Measurements from ENCODE around the gene KNTC1.
"Not testable (repeated sequence)": the region's sequence is repeated elsewhere in the genome, so short reads cannot be mapped to it uniquely, and the experiment has no call there.

Gene KNTC1

GRCh38 chr12:122513028-122513427 is 14.0 kb upstream of the KNTC1 start:
- DNase-seq, result not testable (repeated sequence)

DNA sequence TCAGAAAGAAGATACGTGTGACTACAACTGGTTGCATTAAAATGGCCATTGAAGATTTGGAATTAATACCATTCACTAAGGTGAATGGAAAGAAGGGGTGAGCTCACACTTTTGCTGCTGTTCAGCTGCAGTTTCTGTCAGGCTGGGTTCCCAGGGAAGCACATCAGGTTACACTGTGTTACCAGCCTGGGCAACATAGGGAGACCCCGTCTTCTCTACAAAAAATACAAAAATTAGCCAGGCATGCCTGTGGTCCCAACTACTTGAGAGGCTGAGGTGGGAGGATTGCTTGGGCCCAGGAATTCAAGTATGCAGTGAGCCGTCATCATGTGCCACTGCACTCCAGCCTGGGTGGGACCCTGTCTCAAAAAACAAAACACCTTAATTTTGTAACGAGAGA is 13.4 kb upstream of the KNTC1 start:
- no peak for DNase-seq

DNA sequence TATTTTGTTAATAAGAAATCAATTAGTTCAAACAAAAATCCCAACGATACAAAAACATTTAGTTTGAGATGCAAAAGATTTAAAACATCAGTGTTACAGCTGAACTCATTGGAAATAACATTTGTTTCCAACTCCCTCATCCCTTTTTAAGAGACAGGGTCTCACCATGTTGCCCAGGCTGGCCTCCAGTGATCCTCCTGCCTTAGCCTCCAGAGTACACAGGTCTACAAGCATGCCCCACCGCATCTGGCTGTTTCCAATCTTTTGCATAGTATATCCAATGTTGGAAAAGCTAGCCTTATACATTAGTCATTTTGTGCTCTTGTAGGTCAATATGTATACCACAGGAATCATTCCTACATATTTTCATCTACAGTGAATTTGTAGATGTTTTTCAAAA is 11.8 kb upstream of the KNTC1 start:
- no peak for DNase-seq

DNA sequence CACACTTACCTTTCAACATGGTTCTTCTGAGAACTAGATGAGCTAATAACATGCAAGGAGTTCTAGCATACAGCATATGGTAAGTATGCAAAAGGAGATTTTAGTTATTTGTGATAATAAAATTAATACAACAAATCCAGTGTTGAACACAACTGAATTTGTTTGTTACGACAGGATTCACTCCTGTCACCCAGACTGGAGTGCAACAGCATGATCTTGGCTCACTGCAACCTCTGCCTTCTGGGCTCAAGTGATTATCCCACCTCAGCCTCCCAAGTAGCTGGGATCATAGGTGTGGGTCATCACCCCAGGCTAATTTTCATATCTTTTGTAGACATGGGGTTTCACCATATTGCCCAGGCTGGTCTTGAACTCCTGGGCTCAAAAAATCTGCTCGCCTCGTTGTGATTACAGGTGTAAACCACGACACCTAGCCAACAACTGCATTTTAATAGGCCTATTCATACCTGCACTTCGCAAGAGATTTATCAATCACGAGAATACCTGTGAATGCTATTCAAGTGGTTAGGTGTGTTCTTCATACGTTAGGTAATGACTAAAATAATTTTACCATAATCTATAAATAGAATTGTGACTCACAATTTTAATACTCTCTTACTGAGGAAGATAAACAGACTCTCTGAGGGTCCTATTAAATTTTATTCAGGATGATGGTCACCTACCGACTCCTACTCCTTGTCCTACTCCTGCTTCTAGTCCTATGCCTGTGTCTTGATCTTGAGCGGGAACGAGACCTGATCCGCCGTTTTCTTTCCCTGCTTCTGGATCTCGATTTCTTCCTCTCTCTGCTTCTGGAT is 10.3 kb upstream of the KNTC1 start:
- no peak for DNase-seq

DNA sequence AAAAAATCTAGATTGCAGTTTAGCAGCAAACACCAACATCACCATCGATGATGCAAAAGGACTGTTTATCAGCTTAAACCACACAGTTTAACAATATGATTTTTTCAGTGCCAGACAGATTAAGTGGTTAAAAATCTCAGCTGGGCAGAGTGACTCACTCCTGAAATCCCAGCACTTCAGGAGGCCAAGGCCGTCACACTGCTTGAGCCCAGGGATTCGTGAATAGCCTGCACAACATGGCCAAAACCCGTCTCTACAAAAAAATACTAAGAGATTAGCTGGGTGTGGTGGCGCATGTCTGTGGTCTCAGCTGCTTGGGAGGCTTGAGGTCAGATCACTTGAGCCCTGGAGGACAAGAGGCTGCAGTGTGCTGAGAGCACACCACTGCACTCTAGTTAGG is 9.2 kb upstream of the KNTC1 start:
- DNase-seq, result no peak

DNA sequence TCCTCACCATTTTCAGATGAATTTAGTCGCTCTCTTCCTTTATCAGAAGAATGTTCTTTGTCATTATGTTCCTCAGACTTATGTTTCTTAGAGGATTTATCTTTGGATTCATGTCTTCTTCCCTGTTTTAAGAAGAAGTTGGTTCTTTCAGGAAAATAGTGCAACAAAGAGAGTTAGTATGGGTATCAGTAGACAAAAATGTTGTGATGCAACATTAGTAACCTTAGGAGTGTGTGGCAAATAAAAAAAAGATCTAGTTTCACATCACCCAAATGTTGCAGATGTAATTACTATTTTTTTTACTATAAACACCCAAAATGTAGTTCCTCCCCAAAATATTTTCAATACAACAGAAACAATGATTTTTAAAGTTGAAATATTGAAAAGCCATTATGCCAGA is 8.1 kb upstream of the KNTC1 start:
- DNase-seq, result no peak

DNA sequence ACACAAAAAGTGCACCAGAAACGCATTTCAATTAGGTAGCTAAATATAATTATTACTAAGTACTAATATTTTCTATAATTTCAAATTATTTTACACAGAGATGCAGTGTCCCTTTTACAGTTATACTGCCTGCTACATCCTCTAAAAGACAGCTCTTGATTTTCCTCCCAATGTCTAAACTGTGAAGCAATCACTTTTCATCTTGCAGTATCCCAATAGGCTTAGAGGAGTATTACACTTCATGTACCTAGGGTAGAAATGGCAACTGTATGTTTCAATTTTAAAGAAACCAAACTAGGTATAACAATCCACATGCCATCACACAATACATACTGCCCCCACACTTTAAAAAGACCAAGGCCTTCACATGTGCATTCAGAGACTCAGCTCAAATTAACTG is 7.6 kb upstream of the KNTC1 start:
- DNase-seq, result no peak

DNA sequence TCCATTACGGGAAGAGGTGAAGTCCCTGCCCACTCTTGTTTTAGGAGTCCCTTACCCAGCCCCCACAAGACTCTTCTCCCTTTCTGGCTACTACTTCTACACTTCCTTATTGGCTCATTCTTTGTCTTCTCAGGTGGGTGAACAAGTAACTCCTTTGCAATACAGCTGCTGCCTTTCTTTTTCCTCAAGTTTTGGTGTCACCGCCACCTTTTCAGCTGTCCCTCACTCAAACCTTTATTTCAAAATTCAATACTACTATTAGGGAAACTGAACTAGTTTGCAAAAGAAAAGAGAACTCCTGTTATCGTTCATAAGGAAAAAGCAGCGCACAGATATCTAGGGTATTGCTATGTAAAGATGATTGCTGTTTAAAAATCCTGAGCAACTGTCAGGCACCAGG is 6.4 kb upstream of the KNTC1 start:
- no peak for DNase-seq

- DNase-seq, result no peak
Measured at GRCh38 chr12:122523280-122523679, 3.8 kb upstream of the KNTC1 start.

DNA sequence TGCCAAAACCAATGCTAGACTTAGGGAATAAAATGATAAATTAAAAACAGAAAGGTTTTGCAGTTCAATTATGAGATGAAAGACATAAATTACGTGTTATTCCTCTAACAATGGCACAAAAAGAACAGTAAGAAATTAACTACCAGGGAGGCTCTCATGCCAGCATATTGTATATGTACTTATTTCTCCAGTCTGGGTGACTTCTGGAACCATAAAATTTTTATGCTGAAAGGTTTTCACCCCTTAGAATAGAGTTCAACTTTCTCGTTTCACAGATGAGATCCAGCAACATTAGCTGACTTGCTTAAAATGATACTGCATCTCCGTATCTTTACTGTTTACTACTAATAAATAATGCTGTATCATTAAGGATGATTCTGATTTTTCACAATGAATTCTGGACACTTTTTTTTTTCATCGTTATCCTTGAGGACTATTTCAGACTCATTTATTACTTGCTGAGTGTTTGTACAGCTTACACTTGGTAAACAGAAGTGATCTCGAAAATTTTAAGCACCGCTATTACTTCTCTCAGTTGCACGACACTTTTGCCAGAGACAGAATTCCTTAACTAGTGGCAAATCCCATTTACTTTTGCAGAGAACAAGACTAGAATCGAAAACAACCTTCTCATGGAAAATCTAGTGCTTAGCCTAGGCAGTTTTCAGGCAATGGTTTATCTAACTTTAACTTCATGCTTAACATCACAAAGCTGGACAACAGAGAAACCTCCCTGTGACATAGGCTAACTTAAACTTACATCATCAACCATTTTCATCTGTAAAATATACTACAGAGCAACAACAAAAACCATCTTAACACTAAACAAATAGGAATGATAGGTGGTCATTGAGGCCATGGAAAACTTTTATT is 3.0 kb upstream of the KNTC1 start:
- no peak for DNase-seq

GRCh38 chr12:122527478-122527944 is 462 bp downstream of the KNTC1 start:
- DNase-seq, result no peak

- DNase-seq, result no peak
Measured at GRCh38 chr12:122528582-122528981, 1.5 kb downstream of the KNTC1 start.

DNA sequence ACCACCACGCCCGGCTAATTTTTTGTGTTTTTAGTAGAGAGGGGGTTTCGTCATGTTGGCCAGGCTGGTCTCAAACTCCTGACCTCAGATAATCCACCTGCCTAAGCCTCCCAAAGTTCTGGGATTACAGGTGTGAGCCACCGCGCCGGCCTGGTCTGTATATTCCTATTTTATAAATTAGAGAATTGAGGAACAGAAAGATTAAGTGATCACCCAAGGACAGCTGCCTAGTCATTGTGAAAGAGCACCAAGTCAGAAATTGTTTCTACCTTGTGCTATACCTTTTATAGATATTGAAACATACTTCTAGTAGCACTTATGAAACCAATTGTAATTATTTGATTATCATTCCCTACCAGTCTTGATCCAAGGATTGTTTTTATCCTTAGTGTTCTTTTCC is 1.9 kb downstream of the KNTC1 start:
- DNase-seq, result no peak

DNA sequence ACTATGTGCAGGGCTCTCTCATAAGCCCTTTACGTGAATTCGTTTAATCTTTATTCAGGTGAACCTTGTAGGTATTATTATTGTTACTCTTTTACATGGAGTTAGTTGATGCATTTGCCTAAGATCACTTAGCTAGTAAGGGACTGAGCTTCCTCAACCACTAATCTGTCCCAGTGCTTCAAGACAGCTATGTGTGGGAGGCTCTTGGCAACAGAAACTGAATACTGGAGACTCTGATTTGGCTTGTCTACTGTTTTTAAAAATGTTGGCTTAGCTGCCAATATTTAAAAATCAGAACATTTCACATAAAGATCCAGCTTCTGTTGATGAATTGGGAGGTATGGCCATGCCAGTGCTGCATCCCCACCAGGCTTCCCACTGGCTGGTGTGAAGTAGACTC is 6.8 kb downstream of the KNTC1 start:
- DNase-seq, result no peak

DNA sequence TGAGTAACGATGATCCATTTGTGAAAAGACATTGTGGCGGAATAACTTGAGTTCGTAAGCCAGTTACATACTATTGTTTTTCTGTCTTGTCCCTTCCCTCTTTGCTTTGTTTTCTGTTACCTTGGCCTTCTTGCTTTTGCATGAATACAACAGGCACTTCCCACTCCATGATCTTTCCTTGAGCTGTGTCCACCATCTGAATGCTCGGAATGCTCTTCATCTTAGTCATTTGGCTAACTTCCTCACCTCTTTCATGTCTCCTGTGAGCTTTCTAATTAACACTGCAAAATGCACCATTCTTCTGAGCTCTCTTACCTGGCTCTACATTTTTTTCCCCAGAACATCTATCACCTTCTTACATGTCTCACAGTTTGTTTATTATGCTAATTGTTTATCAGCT is 10.0 kb downstream of the KNTC1 start:
- DNase-seq, result no peak

GRCh38 chr12:122538496-122538895 is 11.4 kb downstream of the KNTC1 start:
- no peak for DNase-seq

DNA sequence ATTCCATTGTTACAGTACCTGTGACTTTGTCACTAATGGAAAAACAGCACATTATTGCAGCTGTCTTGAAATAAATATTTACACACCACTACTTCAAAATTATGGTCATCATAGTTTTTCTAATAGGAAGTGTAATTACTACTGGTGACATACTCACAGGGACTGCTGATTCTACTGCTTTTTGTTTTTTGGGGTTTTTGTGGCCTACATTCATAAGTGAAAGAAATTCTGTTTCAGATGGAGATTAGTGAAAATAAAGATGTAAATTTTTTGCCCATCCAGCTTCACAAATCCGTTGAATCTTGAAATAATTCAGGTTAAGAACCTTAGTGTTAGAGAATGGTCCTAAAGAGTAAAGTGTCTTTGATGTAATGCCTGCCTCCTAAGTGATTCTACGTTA is 17.5 kb downstream of the KNTC1 start:
- DNase-seq, result no peak

- no peak for DNase-seq
Measured at GRCh38 chr12:122545855-122546254, 18.8 kb downstream of the KNTC1 start.

- no peak for DNase-seq
Measured at GRCh38 chr12:122547330-122547729, 20.3 kb downstream of the KNTC1 start.

DNA sequence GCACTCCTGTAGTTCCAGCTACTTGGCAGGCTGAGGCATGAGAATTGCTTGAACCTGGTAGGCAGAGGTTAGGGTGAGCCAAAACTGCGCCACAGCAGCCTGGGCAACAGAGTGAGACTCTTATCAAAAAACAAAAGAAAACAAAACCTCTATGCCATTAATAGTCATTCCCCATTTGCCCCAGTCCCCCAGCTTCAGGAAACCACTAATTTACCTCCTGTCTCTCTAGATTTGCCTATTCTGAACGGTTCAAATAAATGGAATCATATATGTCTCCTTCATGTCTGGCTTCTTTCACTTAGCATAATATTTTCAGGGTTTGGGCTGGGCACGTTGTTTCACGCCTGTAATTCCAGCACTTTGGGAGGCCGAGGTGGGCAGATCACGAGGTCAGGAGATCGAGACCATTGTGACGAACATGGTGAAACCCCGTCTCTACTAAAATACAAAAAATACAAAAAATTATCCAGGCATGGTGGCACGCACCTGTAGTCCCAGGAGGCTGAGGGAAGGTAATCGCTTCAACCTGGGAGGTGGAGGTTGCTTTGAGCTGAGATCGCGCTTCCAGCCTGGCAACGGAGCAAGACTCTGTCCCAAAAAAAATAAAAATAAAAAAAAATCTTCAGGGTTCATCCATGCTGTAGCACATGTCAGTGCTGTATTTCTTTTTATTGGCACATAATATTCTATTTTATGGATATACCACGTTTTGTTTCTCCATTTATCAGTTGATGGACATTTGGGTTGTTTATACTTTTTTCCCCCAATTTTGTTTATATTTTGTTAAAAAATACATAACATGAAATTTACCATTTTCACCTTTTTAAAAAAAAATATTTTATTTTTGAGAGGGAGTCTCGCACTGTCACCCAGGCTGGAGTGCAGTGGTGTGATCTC is 31.9 kb downstream of the KNTC1 start:
- no peak for DNase-seq

DNA sequence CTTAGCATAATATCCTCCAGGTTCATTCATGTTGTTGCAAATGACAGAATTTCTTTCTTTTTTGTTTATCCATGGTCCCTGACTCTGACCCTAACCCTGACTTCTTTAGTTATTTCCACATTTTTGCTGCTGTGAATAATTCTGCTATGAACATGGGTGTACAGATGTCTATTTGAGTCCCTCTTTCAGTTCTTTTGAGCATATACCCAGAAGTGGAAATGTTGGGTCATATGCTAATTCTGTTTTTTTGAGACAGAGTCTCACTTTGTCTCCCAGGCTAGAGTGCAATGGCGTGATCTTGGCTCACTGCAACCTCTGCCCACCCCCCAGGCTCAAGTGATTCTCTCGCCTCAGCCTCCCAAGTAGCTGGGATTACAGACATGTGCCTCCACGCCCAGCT is 33.1 kb downstream of the KNTC1 start:
- no peak for DNase-seq

DNA sequence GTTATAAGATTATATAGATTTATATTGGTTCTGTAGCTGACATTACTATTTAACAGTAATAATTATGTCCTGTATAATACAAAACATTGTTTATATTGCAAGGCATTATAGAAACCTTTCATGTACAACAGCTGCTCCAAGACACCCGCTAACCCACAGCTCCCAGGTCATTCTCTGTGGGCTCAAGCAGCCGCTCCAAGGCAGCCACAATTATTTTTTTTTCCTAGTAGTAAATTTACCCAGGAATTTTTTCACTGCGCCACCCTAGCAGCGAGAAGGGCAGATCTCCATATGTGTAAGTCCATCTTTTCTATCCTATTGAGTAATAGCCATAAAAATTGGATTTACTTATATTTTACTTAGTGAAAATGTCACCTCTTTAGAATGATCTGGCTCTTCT is 36.3 kb downstream of the KNTC1 start:
- no peak for DNase-seq

GRCh38 chr12:122566816-122567215 is 39.8 kb downstream of the KNTC1 start:
- not testable (repeated sequence) for DNase-seq

Measured in T-helper 9 cell (primary cell).